SK-N-SH (cell line): Measurements from ENCODE around the gene THADA. TPM values are rescaled to one million over a fixed set of nuclear protein-coding genes. Genes with fewer than 3 reads are reported as not detected.
A peak's percentile ranks its signal among the peaks of the same experiment; 100 is the strongest.

ENCODE experiments used
- CTCF ChIA-PET: fragments of 300-600, 350-600 bp; formaldehyde crosslinking; extraction: SDS; loops from one replicate; lab custom pipeline; 2021; lab: Yijun Ruan, JAX
- POLR2A ChIA-PET: fragments of 350-600 bp; sonication (Branson Sonifier 250); formaldehyde crosslinking; extraction: SDS; loops from one replicate; lab custom pipeline; 2020; ENCODE audit warnings: antibody characterized with exemption, inconsistent platforms; lab: Yijun Ruan, JAX
- DNase-seq: peaks from one replicate; pipeline ENCODE4 v3.0.0; 2012
- H2AFZ ChIP-seq: fragments of 200-600 bp; sonication (generic); 2 replicates; pipeline ENCODE4 v1.8.1; 2016; ENCODE audit warnings: antibody characterized with exemption, mild to moderate bottlenecking, low read depth
- H3F3A ChIP-seq: fragments of 200-600 bp; sonication (generic); replicated peaks from 2 replicates; pipeline ENCODE3; 2016; ENCODE audit warnings: antibody characterized with exemption, mild to moderate bottlenecking; ENCODE audit not compliant: insufficient read depth
- H3K27ac ChIP-seq, 2 experiments: fragments of 200-500 bp in 1 of 2; fragments of 200-600 bp in 1 of 2; sonication (Bioruptor generic) in 1 of 2; sonication (generic), shearing (Covaris generic) in 1 of 2; 2 replicates each; pipeline versions ENCODE4 v1.5.1 to v1.6.1; 2014 to 2016; ENCODE audit warnings: low read depth in 2 of 2, inconsistent platforms in 1 of 2, low read length in 1 of 2, mild to moderate bottlenecking in 1 of 2, mixed read lengths in 1 of 2
- H3K27me3 ChIP-seq: fragments of 200-600 bp; sonication (generic), shearing (Covaris generic); 2 replicates; pipeline ENCODE4 v1.6.1; 2016; ENCODE audit warnings: mixed run types; ENCODE audit not compliant: insufficient read depth
- H3K36me3 ChIP-seq, 2 experiments: fragments of 200-500 bp in 1 of 2; fragments of 200-600 bp in 1 of 2; sonication (Bioruptor generic) in 1 of 2; sonication (generic) in 1 of 2; replicated peaks in 1 of 2; 2 replicates each; pipeline versions ENCODE3 to v1.5.1; 2014 to 2016; ENCODE audit warnings: low read length in 1 of 2, mild to moderate bottlenecking in 1 of 2; ENCODE audit not compliant: insufficient read depth in 2 of 2, control insufficient read depth in 1 of 2
- H3K4me1 ChIP-seq, 2 experiments: fragments of 200-500 bp in 1 of 2; fragments of 200-600 bp in 1 of 2; sonication (Bioruptor generic) in 1 of 2; sonication (generic), shearing (Covaris generic) in 1 of 2; 2 replicates each; pipeline versions ENCODE4 v1.5.1 to v1.6.1; 2014 to 2016; ENCODE audit warnings: low read depth in 1 of 2, low read length in 1 of 2, mixed run types in 1 of 2; ENCODE audit not compliant: insufficient read depth in 2 of 2, control insufficient read depth in 1 of 2
- H3K4me2 ChIP-seq: fragments of 200-600 bp; sonication (generic), shearing (Covaris generic); 2 replicates; pipeline ENCODE4 v1.6.1; 2017; ENCODE audit warnings: mixed run types
- H3K4me3 ChIP-seq, 2 experiments: fragments of 200-500 bp in 1 of 2; fragments of 200-600 bp in 1 of 2; sonication (Bioruptor generic) in 1 of 2; sonication (generic), shearing (Covaris generic) in 1 of 2; 2 replicates each; pipeline versions ENCODE4 v1.5.1 to v1.8.1; 2014 to 2016; ENCODE audit warnings: low read depth in 2 of 2, inconsistent platforms in 1 of 2, low read length in 1 of 2, mild to moderate bottlenecking in 1 of 2, mixed read lengths in 1 of 2, moderate library complexity in 1 of 2
- H3K79me2 ChIP-seq: fragments of 200-600 bp; sonication (generic); 2 replicates; pipeline ENCODE4 v1.8.1; 2017; ENCODE audit warnings: mild to moderate bottlenecking; ENCODE audit not compliant: insufficient read depth
- H3K9ac ChIP-seq: fragments of 200-600 bp; sonication (generic); 2 replicates; pipeline ENCODE4 v1.6.1; 2017; ENCODE audit warnings: mixed run types
- H3K9me2 ChIP-seq: fragments of 200-600 bp; sonication (generic); 2 replicates; pipeline ENCODE4 v1.6.1; 2017; ENCODE audit warnings: mixed run types
- H3K9me3 ChIP-seq: fragments of 200-600 bp; sonication (generic); 2 replicates; pipeline ENCODE4 v1.6.1; 2017; ENCODE audit warnings: mixed run types, mild to moderate bottlenecking, moderate library complexity
- H4K20me1 ChIP-seq: fragments of 200-600 bp; sonication (generic); 2 replicates; pipeline ENCODE4 v1.6.1; 2017; ENCODE audit warnings: mild to moderate bottlenecking, mixed run types; ENCODE audit not compliant: insufficient read depth
- ELF1 ChIP-seq: IDR thresholded peaks from 2 replicates; pipeline ENCODE4 v1.4.0; 2012
- EZH2phosphoT487 ChIP-seq: fragments of 200-600 bp; sonication (generic); IDR thresholded peaks from 2 replicates; pipeline ENCODE4 v1.6.1; 2017; ENCODE audit warnings: low read depth, mixed run types, mild to moderate bottlenecking, antibody characterized with exemption, moderate library complexity, borderline replicate concordance
- FOSL2 ChIP-seq: IDR thresholded peaks from 2 replicates; pipeline ENCODE4 v1.4.0; 2012; ENCODE audit warnings: low read depth, mild to moderate bottlenecking, moderate library complexity, borderline replicate concordance
- FOXJ3 ChIP-seq: sonication (generic); formaldehyde crosslinking; IDR thresholded peaks from 2 replicates; pipeline ENCODE4 v1.5.1; 2020; ENCODE audit warnings: mild to moderate bottlenecking, missing genetic modification reagents
- FOXM1 ChIP-seq: IDR thresholded peaks from 2 replicates; pipeline ENCODE4 v1.4.0; 2012; ENCODE audit warnings: low read depth, mild to moderate bottlenecking
- GABPA ChIP-seq: IDR thresholded peaks from 2 replicates; pipeline ENCODE4 v1.4.0; 2012; ENCODE audit warnings: low read depth, mild to moderate bottlenecking
- MEF2A ChIP-seq: IDR thresholded peaks from 2 replicates; pipeline ENCODE4 v1.4.0; 2012; ENCODE audit warnings: low read depth, borderline replicate concordance
- MXI1 ChIP-seq: IDR thresholded peaks from 2 replicates; pipeline ENCODE4 v1.6.1; 2012; ENCODE audit warnings: mild to moderate bottlenecking, low read depth, low read length, improper control_type of control experiment
- NFIC ChIP-seq: IDR thresholded peaks from 2 replicates; pipeline ENCODE4 v1.4.0; 2012; ENCODE audit warnings: borderline replicate concordance
- NRF1 ChIP-seq: IDR thresholded peaks from 2 replicates; pipeline ENCODE4 v1.6.1; 2012; ENCODE audit warnings: low read depth, mild to moderate bottlenecking, low read length
- POLR2AphosphoS5 ChIP-seq: IDR thresholded peaks from 2 replicates; pipeline ENCODE4 v1.6.1; 2012; ENCODE audit warnings: low read depth, low read length
- RFX5 ChIP-seq: IDR thresholded peaks from 2 replicates; pipeline ENCODE4 v1.6.1; 2012; ENCODE audit warnings: mild to moderate bottlenecking, improper control_type of control experiment, low read length
- RXRA ChIP-seq: IDR thresholded peaks from 2 replicates; pipeline ENCODE4 v1.4.0; 2012; ENCODE audit warnings: low read depth, mild to moderate bottlenecking, borderline replicate concordance
- SIN3A ChIP-seq: IDR thresholded peaks from 2 replicates; pipeline ENCODE4 v1.6.1; 2012; ENCODE audit warnings: low read depth, mild to moderate bottlenecking, low read length, moderate library complexity, borderline replicate concordance
- SMC3 ChIP-seq: IDR thresholded peaks from 2 replicates; pipeline ENCODE4 v1.6.1; 2012; ENCODE audit warnings: low read depth, low read length, improper control_type of control experiment
- TCF12 ChIP-seq: IDR thresholded peaks from 2 replicates; pipeline ENCODE4 v1.4.0; 2012
- TEAD4 ChIP-seq: IDR thresholded peaks from 2 replicates; pipeline ENCODE4 v1.4.0; 2012; ENCODE audit warnings: mild to moderate bottlenecking, borderline replicate concordance; ENCODE audit not compliant: insufficient read depth
- WGBS: methylation state at CpG from one replicate; pipeline ENCODE4 v1.1.6; 2017; ENCODE audit warnings: low lambda C conversion rate; 5-methylcytosine and 5-hydroxymethylcytosine counted together
- polyA plus RNA-seq, 3 experiments: library from polyadenylated mRNA; depleted of rRNA; stranded (reverse); fragments of >200 nt; gene quantifications; 2 replicates each; pipeline ENCODE4 v1.2.3, GENCODE V29; 2012
- TF ChIP-seq, protein P1 (sequence below): IDR thresholded peaks from 2 replicates; pipeline ENCODE4 v1.4.0; 2012; ENCODE audit warnings: low read depth, borderline replicate concordance
- TF ChIP-seq, protein P2 (sequence below): IDR thresholded peaks from 2 replicates; pipeline ENCODE4; 2012
- TF ChIP-seq, protein P3 (sequence below): IDR thresholded peaks from 2 replicates; pipeline ENCODE4 v1.4.0; 2012; ENCODE audit warnings: low read depth
- TF ChIP-seq, protein P4 (sequence below): IDR thresholded peaks from 2 replicates; pipeline ENCODE4 v1.4.0; 2012; ENCODE audit warnings: low read depth, borderline replicate concordance
- TF ChIP-seq, protein P5 (sequence below): IDR thresholded peaks from 2 replicates; pipeline ENCODE4 v1.6.1; 2012; ENCODE audit warnings: mild to moderate bottlenecking, low read depth, low read length, moderate library complexity
- TF ChIP-seq, protein P6 (sequence below): fragments of 150-350 bp; IDR thresholded peaks from 2 replicates; pipeline ENCODE4 v1.6.1; 2017; ENCODE audit warnings: antibody characterized with exemption, low read length, low read depth, borderline replicate concordance

Gene THADA
- polyA plus RNA-seq, 1 of the 3 experiments (the other 2 are of a cell fraction) = 25.6 TPM

DNA sequence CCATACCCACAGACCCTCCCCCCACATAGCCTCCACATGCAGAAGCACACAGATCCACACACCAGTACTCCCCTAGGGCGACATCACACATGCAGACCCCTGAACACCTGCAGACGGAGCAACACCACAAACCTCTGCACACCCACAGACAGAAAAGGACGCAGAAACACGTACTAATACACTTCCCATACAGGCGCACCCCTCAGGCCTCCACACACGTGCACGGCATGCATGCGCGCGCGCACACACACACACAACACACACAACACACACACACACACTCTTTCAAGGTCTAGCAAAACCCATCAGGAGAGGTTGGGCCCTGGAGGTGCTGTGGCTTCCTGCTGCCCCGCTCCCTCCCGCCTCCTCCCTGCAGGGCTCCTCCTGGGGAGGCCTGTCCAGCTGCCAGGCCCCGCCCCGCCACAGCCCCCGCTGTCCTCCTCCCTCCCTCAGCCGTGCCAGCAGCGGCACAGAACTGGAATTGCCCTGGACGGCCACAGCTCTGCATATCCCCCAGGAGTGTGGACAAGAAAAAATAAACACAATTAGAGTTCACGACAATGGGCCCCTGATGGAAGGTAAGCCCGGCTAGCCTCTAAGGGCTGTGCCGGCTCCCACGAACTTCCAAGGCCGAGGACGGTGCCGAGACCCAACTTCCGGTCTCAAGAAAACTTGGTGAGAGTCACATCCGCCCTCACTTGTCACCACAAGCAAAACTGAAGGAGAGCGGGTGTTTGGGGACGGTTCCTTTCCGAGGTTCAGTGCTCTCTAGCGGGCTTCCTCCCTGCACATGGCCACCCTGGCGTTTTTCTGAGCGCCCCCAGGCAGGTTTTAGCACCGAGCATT, 376.2 kb downstream of the THADA start:
- H3K36me3 ChIP-seq = peaks cover 21 to 25% of the 10 kb centered on the region in 2 experiments
- DNase-seq = peak; percentile 87
- H3K9me2 ChIP-seq = no peaks in the 10 kb centered on the region
- POLR2A ChIA-PET = interaction anchor here (0.6 to 3.6 kb wide), 6 partner anchors 9 to 372 kb away, joined by 3 to 13 read pairs (median 4); no protein-coding TSS in a partner anchor
- peak overlapping the region; percentile 95 to 97 for H3K4me3 ChIP-seq
- H3K4me1 ChIP-seq = peaks cover 46 to 69% of the 10 kb centered on the region in 2 experiments; a peak in 3 of 4 replicates
- H2AFZ ChIP-seq = peak overlapping the region; percentile 29
- H3K27ac ChIP-seq = peak overlapping the region; percentile 94 to 95
- CTCF ChIA-PET = interaction anchor here (0.7 to 16.3 kb wide), 15 partner anchors 8 to 272 kb away, joined by 3 to 299 read pairs (median 6); no protein-coding TSS in a partner anchor
- peak overlapping the region; percentile 99 for H3K9ac ChIP-seq
- H4K20me1 ChIP-seq = peaks cover 18% of the 10 kb centered on the region
- peaks cover 44% of the 10 kb centered on the region for H3K79me2 ChIP-seq
- peaks cover 45% of the 10 kb centered on the region for H3F3A ChIP-seq
- no peaks in the 10 kb centered on the region for H3K9me3 ChIP-seq
- peak overlapping the region; percentile 83 for H3K4me2 ChIP-seq
- 25% methylated on average over 27 of the region's 35 CpGs for WGBS
- H3K27me3 ChIP-seq = no peaks in the 10 kb centered on the region
- TF ChIP-seq NRF1 (peak; percentile 23; the same call in 1 of the 2 replicates), SIN3A (peak; percentile 58; the same call in 1 of the 2 replicates), FOSL2 (no peak), NFIC (peak; percentile 47; the same call in 1 of the 2 replicates), RXRA (no peak), GABPA (peak; percentile 82), ELF1 (peak; percentile 59), POLR2AphosphoS5 (peak; percentile 60; the same call in 1 of the 2 replicates), MEF2A (no peak), EZH2phosphoT487 (no peak), TEAD4 (0 out of 2 replicates have a peak, but pooled peaks have one; percentile 37), FOXM1 (no peak; the same call in 1 of the 2 replicates), MXI1 (no peak; the same call in none of the 2 replicates), FOXJ3 (CRISPR knock-in tag) (peak; percentile 9; the same call in 1 of the 2 replicates), RFX5 (no peak), SMC3 (no peak; the same call in 1 of the 2 replicates), TCF12 (peak; percentile 3; the same call in 1 of the 2 replicates)
- TF ChIP-seq, protein P1, sequence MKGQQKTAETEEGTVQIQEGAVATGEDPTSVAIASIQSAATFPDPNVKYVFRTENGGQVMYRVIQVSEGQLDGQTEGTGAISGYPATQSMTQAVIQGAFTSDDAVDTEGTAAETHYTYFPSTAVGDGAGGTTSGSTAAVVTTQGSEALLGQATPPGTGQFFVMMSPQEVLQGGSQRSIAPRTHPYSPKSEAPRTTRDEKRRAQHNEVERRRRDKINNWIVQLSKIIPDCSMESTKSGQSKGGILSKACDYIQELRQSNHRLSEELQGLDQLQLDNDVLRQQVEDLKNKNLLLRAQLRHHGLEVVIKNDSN = no peak
- TF ChIP-seq, protein P2, sequence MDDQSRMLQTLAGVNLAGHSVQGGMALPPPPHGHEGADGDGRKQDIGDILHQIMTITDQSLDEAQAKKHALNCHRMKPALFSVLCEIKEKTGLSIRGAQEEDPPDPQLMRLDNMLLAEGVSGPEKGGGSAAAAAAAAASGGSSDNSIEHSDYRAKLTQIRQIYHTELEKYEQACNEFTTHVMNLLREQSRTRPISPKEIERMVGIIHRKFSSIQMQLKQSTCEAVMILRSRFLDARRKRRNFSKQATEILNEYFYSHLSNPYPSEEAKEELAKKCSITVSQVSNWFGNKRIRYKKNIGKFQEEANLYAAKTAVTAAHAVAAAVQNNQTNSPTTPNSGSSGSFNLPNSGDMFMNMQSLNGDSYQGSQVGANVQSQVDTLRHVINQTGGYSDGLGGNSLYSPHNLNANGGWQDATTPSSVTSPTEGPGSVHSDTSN = no peak
- TF ChIP-seq, protein P3, sequence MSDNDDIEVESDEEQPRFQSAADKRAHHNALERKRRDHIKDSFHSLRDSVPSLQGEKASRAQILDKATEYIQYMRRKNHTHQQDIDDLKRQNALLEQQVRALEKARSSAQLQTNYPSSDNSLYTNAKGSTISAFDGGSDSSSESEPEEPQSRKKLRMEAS = peak; percentile 67
- TF ChIP-seq, protein P4, sequence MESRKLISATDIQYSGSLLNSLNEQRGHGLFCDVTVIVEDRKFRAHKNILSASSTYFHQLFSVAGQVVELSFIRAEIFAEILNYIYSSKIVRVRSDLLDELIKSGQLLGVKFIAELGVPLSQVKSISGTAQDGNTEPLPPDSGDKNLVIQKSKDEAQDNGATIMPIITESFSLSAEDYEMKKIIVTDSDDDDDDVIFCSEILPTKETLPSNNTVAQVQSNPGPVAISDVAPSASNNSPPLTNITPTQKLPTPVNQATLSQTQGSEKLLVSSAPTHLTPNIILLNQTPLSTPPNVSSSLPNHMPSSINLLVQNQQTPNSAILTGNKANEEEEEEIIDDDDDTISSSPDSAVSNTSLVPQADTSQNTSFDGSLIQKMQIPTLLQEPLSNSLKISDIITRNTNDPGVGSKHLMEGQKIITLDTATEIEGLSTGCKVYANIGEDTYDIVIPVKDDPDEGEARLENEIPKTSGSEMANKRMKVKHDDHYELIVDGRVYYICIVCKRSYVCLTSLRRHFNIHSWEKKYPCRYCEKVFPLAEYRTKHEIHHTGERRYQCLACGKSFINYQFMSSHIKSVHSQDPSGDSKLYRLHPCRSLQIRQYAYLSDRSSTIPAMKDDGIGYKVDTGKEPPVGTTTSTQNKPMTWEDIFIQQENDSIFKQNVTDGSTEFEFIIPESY = no peak
- TF ChIP-seq, protein P5, sequence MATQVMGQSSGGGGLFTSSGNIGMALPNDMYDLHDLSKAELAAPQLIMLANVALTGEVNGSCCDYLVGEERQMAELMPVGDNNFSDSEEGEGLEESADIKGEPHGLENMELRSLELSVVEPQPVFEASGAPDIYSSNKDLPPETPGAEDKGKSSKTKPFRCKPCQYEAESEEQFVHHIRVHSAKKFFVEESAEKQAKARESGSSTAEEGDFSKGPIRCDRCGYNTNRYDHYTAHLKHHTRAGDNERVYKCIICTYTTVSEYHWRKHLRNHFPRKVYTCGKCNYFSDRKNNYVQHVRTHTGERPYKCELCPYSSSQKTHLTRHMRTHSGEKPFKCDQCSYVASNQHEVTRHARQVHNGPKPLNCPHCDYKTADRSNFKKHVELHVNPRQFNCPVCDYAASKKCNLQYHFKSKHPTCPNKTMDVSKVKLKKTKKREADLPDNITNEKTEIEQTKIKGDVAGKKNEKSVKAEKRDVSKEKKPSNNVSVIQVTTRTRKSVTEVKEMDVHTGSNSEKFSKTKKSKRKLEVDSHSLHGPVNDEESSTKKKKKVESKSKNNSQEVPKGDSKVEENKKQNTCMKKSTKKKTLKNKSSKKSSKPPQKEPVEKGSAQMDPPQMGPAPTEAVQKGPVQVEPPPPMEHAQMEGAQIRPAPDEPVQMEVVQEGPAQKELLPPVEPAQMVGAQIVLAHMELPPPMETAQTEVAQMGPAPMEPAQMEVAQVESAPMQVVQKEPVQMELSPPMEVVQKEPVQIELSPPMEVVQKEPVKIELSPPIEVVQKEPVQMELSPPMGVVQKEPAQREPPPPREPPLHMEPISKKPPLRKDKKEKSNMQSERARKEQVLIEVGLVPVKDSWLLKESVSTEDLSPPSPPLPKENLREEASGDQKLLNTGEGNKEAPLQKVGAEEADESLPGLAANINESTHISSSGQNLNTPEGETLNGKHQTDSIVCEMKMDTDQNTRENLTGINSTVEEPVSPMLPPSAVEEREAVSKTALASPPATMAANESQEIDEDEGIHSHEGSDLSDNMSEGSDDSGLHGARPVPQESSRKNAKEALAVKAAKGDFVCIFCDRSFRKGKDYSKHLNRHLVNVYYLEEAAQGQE = no peak
- TF ChIP-seq, protein P6, sequence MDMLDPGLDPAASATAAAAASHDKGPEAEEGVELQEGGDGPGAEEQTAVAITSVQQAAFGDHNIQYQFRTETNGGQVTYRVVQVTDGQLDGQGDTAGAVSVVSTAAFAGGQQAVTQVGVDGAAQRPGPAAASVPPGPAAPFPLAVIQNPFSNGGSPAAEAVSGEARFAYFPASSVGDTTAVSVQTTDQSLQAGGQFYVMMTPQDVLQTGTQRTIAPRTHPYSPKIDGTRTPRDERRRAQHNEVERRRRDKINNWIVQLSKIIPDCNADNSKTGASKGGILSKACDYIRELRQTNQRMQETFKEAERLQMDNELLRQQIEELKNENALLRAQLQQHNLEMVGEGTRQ = no peak
